SJSA1 (cell line): ENCODE results near the gene GRID2IP. TPM values are rescaled to one million over a fixed set of nuclear protein-coding genes. Genes with fewer than 3 reads are reported as not detected.
A peak's percentile ranks its signal among the peaks of the same experiment; 100 is the strongest.

ENCODE experiments used
- DNase-seq, 2 experiments: peaks; one replicate each; pipeline ENCODE4 v3.0.0-alpha.2; 2015 to 2020; ENCODE audit warnings: low spot score in 2 of 2, low read depth in 1 of 2
- H3K27ac ChIP-seq: fragments of 250-450 bp; sonication (Bioruptor Pico); 2 replicates; pipeline ENCODE4 v1.5.1; 2020; ENCODE audit warnings: mild to moderate bottlenecking, moderate library complexity
- H3K27me3 ChIP-seq: fragments of 250-450 bp; sonication (Bioruptor Pico); replicated peaks from 2 replicates; pipeline ENCODE4 v1.5.1; 2020; ENCODE audit warnings: mild to moderate bottlenecking, moderate library complexity
- H3K36me3 ChIP-seq: fragments of 250-450 bp; sonication (Bioruptor Pico); 2 replicates; pipeline ENCODE4 v1.5.1; 2020; ENCODE audit warnings: mild to moderate bottlenecking
- H3K4me1 ChIP-seq: fragments of 250-450 bp; sonication (Bioruptor Pico); replicated peaks from 2 replicates; pipeline ENCODE4 v1.6.1; 2021; ENCODE audit warnings: mild to moderate bottlenecking
- H3K4me3 ChIP-seq: fragments of 250-450 bp; sonication (Bioruptor Pico); 2 replicates; pipeline ENCODE4 v1.5.1; 2020; ENCODE audit warnings: mild to moderate bottlenecking
- H3K9me3 ChIP-seq: fragments of 250-450 bp; sonication (Bioruptor Pico); replicated peaks from 2 replicates; pipeline ENCODE4 v1.5.1; 2020; ENCODE audit warnings: mild to moderate bottlenecking
- total RNA-seq: library from RNA; depleted of rRNA; stranded (reverse); fragments of >200 nt; shearing (Covaris generic); gene quantifications from 2 replicates; pipeline ENCODE4 v1.2.3, GENCODE V29; 2014

Gene GRID2IP
- total RNA-seq, 1 experiment from 2014 or later = not detected

DNA sequence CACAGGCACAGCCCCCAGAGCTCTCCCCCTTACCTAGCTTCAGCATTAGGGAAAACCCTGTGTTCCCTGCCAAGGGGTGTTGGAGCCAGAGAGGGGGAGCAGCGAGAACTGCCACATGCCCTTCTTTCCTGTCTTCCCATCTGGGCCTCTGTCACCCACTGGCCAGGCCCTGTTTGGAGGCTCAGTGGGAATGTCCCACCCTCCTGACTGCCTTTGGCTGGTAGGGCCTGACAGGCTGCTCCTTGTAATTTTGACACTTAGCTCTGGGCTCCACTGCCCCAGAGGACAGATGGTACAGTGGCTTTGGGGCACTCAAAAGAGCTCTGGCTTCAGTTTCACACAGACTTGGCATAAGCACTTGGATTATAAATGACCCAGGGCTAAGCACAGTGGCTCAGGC, 50.6 kb downstream of the GRID2IP start:
- DNase-seq = no peak
- Histone ChIP-seq H3K9me3 (0 out of 2 replicates have a peak, but pooled peaks cover 2% of the 10 kb centered on the region), H3K4me1 (peaks cover 4% of the 10 kb centered on the region), H3K27me3 (no peaks in the 10 kb centered on the region), H3K27ac (no peak overlapping the region), H3K36me3 (no peaks in the 10 kb centered on the region), H3K4me3 (no peak overlapping the region)

DNA sequence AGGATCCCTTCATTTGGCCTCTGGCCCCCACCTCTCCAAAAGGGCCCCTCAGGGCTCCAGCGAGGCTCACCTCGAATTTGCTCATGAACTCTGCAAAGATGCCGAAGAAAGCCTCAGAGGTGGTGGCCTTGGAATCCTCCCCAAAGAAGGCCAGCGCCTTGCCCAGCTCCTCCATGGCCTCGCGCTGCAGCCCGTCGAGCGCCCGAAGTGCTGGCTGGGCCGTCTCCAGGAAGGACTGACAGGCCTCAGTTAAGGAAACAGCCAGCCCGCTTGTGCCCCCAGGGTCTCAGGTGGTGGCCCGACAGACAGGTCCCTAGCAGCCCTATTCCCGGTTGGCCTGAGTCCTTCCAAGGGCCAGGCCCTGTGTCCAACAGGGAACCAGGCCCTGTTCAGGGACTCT, 53.3 kb downstream of the GRID2IP start:
- DNase-seq = no peak
- no peaks in the 10 kb centered on the region for H3K4me1 ChIP-seq
- no peaks in the 10 kb centered on the region for H3K9me3 ChIP-seq
- H3K27me3 ChIP-seq = no peaks in the 10 kb centered on the region
- no peak overlapping the region for H3K27ac ChIP-seq
- H3K4me3 ChIP-seq = no peak overlapping the region
- H3K36me3 ChIP-seq = no peaks in the 10 kb centered on the region

DNA sequence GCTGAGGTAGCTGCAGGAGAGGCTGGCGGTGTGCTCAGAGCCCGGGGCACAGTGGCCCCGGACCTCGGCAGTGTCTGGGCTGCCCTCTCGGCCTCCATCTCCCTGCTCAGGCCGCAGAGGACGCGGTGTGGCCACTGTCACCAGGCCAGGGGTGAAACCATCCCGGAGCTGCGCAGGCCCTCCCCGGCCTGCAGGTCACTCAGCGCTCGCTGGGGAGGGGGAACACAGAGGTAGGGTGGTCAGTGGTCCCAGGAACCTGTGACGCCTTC, 53.7 kb downstream of the GRID2IP start:
- no peaks in the 10 kb centered on the region for H3K27me3 ChIP-seq
- no peaks in the 10 kb centered on the region for H3K36me3 ChIP-seq
- H3K9me3 ChIP-seq = no peaks in the 10 kb centered on the region
- no peaks in the 10 kb centered on the region for H3K4me1 ChIP-seq
- no peak for DNase-seq
- H3K4me3 ChIP-seq = no peak overlapping the region
- H3K27ac ChIP-seq = no peak overlapping the region

DNA sequence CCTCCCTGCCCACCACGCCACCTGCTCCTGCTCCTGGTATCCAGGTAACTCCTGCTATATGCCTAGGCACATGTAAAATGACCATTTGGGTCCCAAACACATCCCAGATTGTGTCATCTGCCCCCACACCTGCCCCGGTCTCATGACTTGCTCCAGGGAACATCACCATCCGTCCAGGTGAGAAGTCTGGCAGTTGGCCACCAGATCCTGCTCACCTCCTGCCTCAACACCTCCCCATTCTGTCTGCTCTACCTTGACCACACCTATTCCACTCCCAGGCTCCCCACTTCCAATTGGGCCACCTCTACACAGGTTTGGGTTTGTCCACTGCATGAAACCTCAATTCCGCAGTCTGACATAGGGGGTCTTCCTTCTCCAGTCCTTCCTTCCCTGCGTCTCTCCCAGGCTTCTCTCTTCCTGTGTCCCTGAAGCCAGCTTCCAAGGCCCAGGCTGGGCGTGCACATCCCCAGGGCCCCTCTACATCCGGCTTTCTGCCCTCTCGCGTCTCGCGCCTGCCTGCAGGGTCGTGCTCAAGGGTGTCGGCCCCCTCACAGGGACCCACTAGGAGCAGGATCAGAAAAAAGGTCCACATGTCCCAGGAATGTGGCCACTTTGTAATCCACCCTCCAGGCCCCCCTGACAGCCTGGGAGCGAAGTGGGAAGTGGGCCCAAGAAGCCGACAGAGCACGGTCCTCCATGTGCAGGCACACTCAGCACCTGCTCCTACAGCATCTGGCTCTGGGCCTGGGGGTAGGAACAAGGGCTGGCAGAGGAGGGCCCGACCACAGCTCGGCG, 54.2 kb downstream of the GRID2IP start:
- Histone ChIP-seq H3K4me1 (no peaks in the 10 kb centered on the region), H3K9me3 (no peaks in the 10 kb centered on the region), H3K27me3 (no peaks in the 10 kb centered on the region), H3K27ac (no peak overlapping the region), H3K4me3 (no peak overlapping the region), H3K36me3 (no peaks in the 10 kb centered on the region)
- DNase-seq = no peak

GRCh38 chr7:6495597-6496262, 55.5 kb downstream of the GRID2IP start:
- H3K27me3 ChIP-seq = no peaks in the 10 kb centered on the region
- H3K4me1 ChIP-seq = no peaks in the 10 kb centered on the region
- no peaks in the 10 kb centered on the region for H3K36me3 ChIP-seq
- H3K27ac ChIP-seq = no peak overlapping the region
- no peaks in the 10 kb centered on the region for H3K9me3 ChIP-seq
- no peak overlapping the region for H3K4me3 ChIP-seq
- no peak for DNase-seq

- Histone ChIP-seq H3K4me3 (no peak overlapping the region), H3K27me3 (no peaks in the 10 kb centered on the region), H3K27ac (no peak overlapping the region), H3K9me3 (peaks cover 4% of the 10 kb centered on the region), H3K36me3 (no peaks in the 10 kb centered on the region), H3K4me1 (no peaks in the 10 kb centered on the region)
- no peak for DNase-seq
These were observed 56.9 kb downstream of the GRID2IP start for GRCh38 chr7:6494365-6494764.

GRCh38 chr7:6491194-6491593, 60.1 kb downstream of the GRID2IP start:
- Histone ChIP-seq H3K4me3 (no peak overlapping the region), H3K9me3 (peaks cover 10% of the 10 kb centered on the region), H3K27me3 (no peaks in the 10 kb centered on the region), H3K36me3 (no peaks in the 10 kb centered on the region), H3K4me1 (no peaks in the 10 kb centered on the region), H3K27ac (no peak overlapping the region)
- no peak for DNase-seq

- H3K27ac ChIP-seq = no peak overlapping the region
- DNase-seq = no peak
- peaks cover 10% of the 10 kb centered on the region for H3K9me3 ChIP-seq
- H3K36me3 ChIP-seq = no peaks in the 10 kb centered on the region
- no peaks in the 10 kb centered on the region for H3K4me1 ChIP-seq
- H3K27me3 ChIP-seq = no peaks in the 10 kb centered on the region
- no peak overlapping the region for H3K4me3 ChIP-seq
These were observed 61.6 kb downstream of the GRID2IP start for GRCh38 chr7:6489612-6490011.

DNA sequence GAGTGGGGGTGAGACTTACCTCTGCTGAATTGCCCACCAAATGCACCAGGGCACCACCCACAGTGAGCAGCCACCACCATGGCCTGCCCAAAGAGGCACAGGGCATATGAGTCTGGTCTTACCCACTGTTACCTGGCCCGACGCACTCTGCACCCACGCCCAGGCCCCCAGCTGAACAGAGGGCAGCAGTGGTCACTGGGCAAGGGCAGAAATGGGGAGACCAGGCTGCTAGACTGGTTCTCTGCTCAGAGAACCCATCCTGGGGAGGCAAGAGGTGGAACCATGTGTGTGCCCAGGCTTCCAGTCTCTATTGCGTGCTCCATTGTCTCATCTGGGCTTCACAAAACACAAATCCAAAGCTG, 64.1 kb downstream of the GRID2IP start:
- DNase-seq = no peak
- H3K27ac ChIP-seq = no peak overlapping the region
- no peak overlapping the region for H3K4me3 ChIP-seq
- H3K27me3 ChIP-seq = no peaks in the 10 kb centered on the region
- H3K36me3 ChIP-seq = peaks cover 14% of the 10 kb centered on the region
- H3K9me3 ChIP-seq = peaks cover 10% of the 10 kb centered on the region
- peaks cover 6% of the 10 kb centered on the region; the same call in 1 of the 2 replicates for H3K4me1 ChIP-seq

DNA sequence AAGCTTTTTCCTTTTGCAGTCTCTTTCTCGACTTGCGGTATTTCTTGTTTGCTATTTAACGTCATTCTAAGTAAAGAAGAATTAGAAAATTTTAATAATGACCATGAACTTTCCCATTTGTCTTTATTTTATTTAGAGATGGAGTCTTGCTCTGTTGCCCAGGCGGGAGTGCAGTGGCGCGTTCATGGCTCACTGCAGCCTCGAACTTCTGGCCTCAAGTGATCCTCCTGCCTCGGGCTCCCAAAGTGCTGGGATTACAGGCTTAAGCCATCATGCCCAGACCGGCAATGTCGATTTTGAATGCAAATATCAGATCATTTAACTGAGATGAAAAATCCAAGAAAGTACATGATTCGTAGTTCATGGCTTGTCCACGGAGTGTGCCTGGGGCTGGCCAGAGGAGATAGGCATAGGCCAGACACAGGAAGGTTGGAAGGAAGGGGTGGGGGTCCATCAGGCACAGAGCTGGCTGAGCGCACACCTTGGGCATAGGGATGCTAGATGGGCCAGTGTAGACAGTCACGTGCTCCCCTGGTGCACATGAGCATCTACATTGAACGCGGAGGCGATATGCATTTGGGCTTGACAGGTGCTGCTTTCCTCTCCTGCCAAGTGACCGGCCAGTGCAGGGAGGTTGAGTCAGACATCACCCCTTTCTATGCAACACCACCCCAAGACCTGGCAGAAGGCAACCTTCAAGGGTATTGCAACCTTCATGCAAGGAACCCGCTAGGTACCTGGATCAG, 64.7 kb downstream of the GRID2IP start:
- Histone ChIP-seq H3K36me3 (peaks cover 19% of the 10 kb centered on the region), H3K27ac (no peak overlapping the region), H3K4me3 (no peak overlapping the region), H3K27me3 (no peaks in the 10 kb centered on the region), H3K9me3 (peaks cover 10% of the 10 kb centered on the region), H3K4me1 (peaks cover 9% of the 10 kb centered on the region)
- no peak for DNase-seq

DNA sequence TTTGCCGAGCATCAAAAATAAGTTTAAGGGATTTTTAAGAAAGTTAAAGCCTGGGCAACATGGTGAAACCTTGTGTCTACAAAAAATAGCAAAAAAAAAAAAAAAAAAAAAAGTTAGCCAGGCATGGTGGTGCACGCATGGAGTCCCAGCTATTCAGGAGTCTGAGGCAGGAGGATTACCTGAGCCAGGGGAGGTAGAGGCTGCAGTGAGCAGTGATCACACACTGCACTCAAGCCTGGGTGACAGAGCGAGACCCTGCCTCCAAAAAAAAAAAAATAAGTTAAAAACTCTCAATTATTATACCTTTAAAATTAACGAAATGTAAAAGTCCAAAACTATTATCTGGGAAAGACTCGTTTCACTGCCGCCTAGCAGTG, 68.5 kb downstream of the GRID2IP start:
- Histone ChIP-seq H3K9me3 (no peaks in the 10 kb centered on the region), H3K27ac (peak overlapping the region; percentile 89), H3K27me3 (no peaks in the 10 kb centered on the region), H3K4me3 (peak overlapping the region; percentile 99), H3K36me3 (peaks cover 54% of the 10 kb centered on the region), H3K4me1 (peaks cover 22% of the 10 kb centered on the region)
- peak in 1 of 2 experiments; percentile 16 for DNase-seq

GRCh38 chr7:6482307-6482706, 69.0 kb downstream of the GRID2IP start:
- Histone ChIP-seq H3K27me3 (no peaks in the 10 kb centered on the region), H3K36me3 (peaks cover 58% of the 10 kb centered on the region), H3K4me1 (peaks cover 22% of the 10 kb centered on the region), H3K27ac (no peak overlapping the region), H3K4me3 (peak overlapping the region; percentile 99), H3K9me3 (no peaks in the 10 kb centered on the region)
- DNase-seq = no peak

DNA sequence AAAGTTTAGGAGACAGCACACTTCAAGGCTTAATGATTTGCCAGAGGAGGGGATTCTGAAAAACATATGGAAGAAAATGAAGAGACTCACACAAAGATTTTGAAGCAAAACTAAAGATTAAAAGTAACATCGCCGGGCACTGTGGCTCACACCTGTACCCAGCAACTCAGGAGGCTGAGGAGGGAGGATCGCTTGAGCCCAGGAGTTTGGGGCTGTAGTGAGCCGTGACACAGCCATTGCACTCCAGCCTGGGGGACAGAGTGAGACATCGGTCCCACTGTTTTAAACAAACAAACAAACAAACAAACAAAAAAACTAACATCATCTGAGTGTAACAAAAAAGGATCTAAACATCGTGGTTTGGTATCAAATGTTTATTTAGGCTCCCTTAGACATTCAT, 69.8 kb downstream of the GRID2IP start:
- no peak for DNase-seq
- Histone ChIP-seq H3K9me3 (no peaks in the 10 kb centered on the region), H3K4me3 (no peak overlapping the region), H3K36me3 (peaks cover 64% of the 10 kb centered on the region), H3K27me3 (no peaks in the 10 kb centered on the region), H3K27ac (no peak overlapping the region), H3K4me1 (peaks cover 22% of the 10 kb centered on the region)

GRCh38 chr7:6480323-6480660, 71.0 kb downstream of the GRID2IP start:
- Histone ChIP-seq H3K4me3 (no peak overlapping the region), H3K36me3 (peaks cover 72% of the 10 kb centered on the region), H3K27me3 (no peaks in the 10 kb centered on the region), H3K27ac (no peak overlapping the region), H3K9me3 (no peaks in the 10 kb centered on the region), H3K4me1 (peaks cover 22% of the 10 kb centered on the region)
- no peak for DNase-seq
